ENCODE measurements around the gene KLHL29.

DNA sequence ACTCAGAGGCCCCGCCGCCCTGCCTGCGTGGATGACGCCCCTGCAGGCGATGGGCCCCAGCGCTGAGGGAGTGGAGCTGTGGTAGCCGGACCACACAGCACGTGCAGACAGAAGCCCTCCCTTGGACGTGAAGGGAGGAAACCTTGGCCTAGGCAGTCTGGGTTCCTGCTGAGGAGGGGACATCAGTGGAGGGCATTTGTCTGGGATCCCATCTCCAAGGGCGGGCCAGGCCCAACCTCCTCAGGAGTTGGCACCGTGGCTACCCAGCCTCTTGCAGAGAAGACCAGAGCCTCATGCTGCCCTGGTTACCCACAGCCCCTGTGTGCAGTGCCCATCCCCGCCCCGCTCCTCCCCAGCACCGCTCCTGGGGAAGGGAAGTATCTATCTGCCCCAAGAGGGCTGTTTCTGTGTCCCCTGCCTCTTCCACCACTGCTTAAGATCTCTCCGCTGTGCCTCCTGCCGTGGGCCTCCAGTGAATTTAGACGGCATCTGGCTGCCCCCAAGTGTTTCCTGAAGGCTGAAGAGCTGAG, 241.8 kb downstream of the KLHL29 start:
- TF ChIP-seq, protein P1, sequence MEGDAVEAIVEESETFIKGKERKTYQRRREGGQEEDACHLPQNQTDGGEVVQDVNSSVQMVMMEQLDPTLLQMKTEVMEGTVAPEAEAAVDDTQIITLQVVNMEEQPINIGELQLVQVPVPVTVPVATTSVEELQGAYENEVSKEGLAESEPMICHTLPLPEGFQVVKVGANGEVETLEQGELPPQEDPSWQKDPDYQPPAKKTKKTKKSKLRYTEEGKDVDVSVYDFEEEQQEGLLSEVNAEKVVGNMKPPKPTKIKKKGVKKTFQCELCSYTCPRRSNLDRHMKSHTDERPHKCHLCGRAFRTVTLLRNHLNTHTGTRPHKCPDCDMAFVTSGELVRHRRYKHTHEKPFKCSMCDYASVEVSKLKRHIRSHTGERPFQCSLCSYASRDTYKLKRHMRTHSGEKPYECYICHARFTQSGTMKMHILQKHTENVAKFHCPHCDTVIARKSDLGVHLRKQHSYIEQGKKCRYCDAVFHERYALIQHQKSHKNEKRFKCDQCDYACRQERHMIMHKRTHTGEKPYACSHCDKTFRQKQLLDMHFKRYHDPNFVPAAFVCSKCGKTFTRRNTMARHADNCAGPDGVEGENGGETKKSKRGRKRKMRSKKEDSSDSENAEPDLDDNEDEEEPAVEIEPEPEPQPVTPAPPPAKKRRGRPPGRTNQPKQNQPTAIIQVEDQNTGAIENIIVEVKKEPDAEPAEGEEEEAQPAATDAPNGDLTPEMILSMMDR (IDR thresholded peaks at IDR 0.05) = no peak
- TF ChIP-seq RFX5 (IDR thresholded peaks at IDR 0.05; ENCODE audit: low read length) = no peak
- no peak for TF ChIP-seq NFIC (IDR thresholded peaks at IDR 0.05; ENCODE audit: borderline replicate concordance)
- TF ChIP-seq EP300 (IDR thresholded peaks at IDR 0.05; ENCODE audit: borderline replicate concordance in 1 of 2, low read depth in 1 of 2, low read length in 1 of 2) = no peak
- TF ChIP-seq TEAD4 (IDR thresholded peaks at IDR 0.05; ENCODE audit: borderline replicate concordance, insufficient read depth) = no peak
- TF ChIP-seq RAD21 (IDR thresholded peaks at IDR 0.05; ENCODE audit: low read length) = no peak
- TF ChIP-seq POLR2AphosphoS5 (IDR thresholded peaks at IDR 0.05; ENCODE audit: low read depth, low read length) = no peak
- no peak for TF ChIP-seq GABPA (IDR thresholded peaks at IDR 0.05; ENCODE audit: low read depth)
- TF ChIP-seq, protein P2, sequence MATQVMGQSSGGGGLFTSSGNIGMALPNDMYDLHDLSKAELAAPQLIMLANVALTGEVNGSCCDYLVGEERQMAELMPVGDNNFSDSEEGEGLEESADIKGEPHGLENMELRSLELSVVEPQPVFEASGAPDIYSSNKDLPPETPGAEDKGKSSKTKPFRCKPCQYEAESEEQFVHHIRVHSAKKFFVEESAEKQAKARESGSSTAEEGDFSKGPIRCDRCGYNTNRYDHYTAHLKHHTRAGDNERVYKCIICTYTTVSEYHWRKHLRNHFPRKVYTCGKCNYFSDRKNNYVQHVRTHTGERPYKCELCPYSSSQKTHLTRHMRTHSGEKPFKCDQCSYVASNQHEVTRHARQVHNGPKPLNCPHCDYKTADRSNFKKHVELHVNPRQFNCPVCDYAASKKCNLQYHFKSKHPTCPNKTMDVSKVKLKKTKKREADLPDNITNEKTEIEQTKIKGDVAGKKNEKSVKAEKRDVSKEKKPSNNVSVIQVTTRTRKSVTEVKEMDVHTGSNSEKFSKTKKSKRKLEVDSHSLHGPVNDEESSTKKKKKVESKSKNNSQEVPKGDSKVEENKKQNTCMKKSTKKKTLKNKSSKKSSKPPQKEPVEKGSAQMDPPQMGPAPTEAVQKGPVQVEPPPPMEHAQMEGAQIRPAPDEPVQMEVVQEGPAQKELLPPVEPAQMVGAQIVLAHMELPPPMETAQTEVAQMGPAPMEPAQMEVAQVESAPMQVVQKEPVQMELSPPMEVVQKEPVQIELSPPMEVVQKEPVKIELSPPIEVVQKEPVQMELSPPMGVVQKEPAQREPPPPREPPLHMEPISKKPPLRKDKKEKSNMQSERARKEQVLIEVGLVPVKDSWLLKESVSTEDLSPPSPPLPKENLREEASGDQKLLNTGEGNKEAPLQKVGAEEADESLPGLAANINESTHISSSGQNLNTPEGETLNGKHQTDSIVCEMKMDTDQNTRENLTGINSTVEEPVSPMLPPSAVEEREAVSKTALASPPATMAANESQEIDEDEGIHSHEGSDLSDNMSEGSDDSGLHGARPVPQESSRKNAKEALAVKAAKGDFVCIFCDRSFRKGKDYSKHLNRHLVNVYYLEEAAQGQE (IDR thresholded peaks at IDR 0.05; ENCODE audit: low read depth, low read length) = no peak
- no peak for TF ChIP-seq EZH2phosphoT487 (IDR thresholded peaks at IDR 0.05; ENCODE audit: borderline replicate concordance, low read depth)
- TF ChIP-seq, protein P3, sequence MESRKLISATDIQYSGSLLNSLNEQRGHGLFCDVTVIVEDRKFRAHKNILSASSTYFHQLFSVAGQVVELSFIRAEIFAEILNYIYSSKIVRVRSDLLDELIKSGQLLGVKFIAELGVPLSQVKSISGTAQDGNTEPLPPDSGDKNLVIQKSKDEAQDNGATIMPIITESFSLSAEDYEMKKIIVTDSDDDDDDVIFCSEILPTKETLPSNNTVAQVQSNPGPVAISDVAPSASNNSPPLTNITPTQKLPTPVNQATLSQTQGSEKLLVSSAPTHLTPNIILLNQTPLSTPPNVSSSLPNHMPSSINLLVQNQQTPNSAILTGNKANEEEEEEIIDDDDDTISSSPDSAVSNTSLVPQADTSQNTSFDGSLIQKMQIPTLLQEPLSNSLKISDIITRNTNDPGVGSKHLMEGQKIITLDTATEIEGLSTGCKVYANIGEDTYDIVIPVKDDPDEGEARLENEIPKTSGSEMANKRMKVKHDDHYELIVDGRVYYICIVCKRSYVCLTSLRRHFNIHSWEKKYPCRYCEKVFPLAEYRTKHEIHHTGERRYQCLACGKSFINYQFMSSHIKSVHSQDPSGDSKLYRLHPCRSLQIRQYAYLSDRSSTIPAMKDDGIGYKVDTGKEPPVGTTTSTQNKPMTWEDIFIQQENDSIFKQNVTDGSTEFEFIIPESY (IDR thresholded peaks at IDR 0.05; ENCODE audit: borderline replicate concordance, low read depth) = no peak

Measured in SK-N-SH (cell line).